ENCODE measurements around the gene NUTM1. TPM values are rescaled to one million over a fixed set of nuclear protein-coding genes. Genes with fewer than 3 reads are reported as not detected.
"Not testable (repeated sequence)": the region's sequence is repeated elsewhere in the genome, so short reads cannot be mapped to it uniquely, and the experiment has no call there.

The NUTM1 gene
- total RNA-seq, 3 donors from 2014 or later (not counting 1 experiment from before 2014, with no cell fraction given), result not detected

- H3K4me1 ChIP-seq (ENCODE audit: control insufficient read depth, insufficient read depth, low read length); H3K4me3 Mint-ChIP-seq; H3K9me3 ChIP-seq (ENCODE audit: control insufficient read depth, insufficient read depth, low read length); DNase-seq; H3K9me3 Mint-ChIP-seq; H3K27ac ChIP-seq (ENCODE audit: low read length); H3K4me1 Mint-ChIP-seq; H3K27me3 Mint-ChIP-seq (ENCODE audit: low read depth in 2 of 2); H3K36me3 Mint-ChIP-seq; H3K4me3 ChIP-seq (ENCODE audit: low read length); intact Hi-C loops (cut with micrococcal nuclease); H3K27ac Mint-ChIP-seq; H3K27me3 ChIP-seq (ENCODE audit: control insufficient read depth, insufficient read depth, low read length); H3K36me3 ChIP-seq (ENCODE audit: control insufficient read depth, insufficient read depth, low read length): not testable (repeated sequence)
- ATAC-seq, result peak in 1 of 3 donors; percentile 18
- no CpG with 5 or more reads among the region's 3 CpGs for WGBS (ENCODE audit: insufficient coverage)
These were observed 60.8 kb downstream of the NUTM1 start for GRCh38 chr15:34403899-34404298.

Other genes with a start within 250 kb of the NUTM1 start
- gene EMC7, start 241.5 kb upstream of the NUTM1 start, total RNA-seq, result 10 to 100 TPM; 55.9 to 60.8 (median 59.6) TPM
- 1 to 10 TPM; 3.2 to 4.2 (median 4.0) TPM for gene PGBD4, start 241.2 kb upstream of the NUTM1 start, total RNA-seq
- 10 to 100 TPM; 24.0 to 33.8 (median 26.1) TPM for gene KATNBL1, start 133.2 kb upstream of the NUTM1 start, total RNA-seq
- 10 to 100 TPM; 72.4 to 78.4 (median 77.3) TPM for gene EMC4, start 118.3 kb upstream of the NUTM1 start, total RNA-seq
- 10 to 100 TPM; 56.1 to 82.9 (median 79.5) TPM for gene SLC12A6, start 5.5 kb upstream of the NUTM1 start, total RNA-seq
- 10 to 100 TPM; 56.6 to 69.9 (median 56.7) TPM for gene NOP10, start 179 bp upstream of the NUTM1 start, total RNA-seq
- 10 to 100 TPM; 42.1 to 50.1 (median 44.5) TPM for gene LPCAT4, start 23.9 kb downstream of the NUTM1 start, total RNA-seq
- gene GOLGA8A, start 94.5 kb downstream of the NUTM1 start, total RNA-seq, result 100 to 1,000 TPM; 174 to 265 (median 201) TPM
- 100 to 1,000 TPM; 156 to 239 (median 183) TPM for gene GOLGA8B, start 240.3 kb downstream of the NUTM1 start, total RNA-seq